HepG2 (cell line): ENCODE measurements around the gene CYB5A.

Experiments used
- CREB1 ChIP-seq, 2 experiments: fragments of 450-650 bp in 1 of 2; IDR thresholded peaks; 2 replicates each; pipeline ENCODE4 v1.6.1; 2016 to 2017; ENCODE audit warnings: control low read depth in 1 of 2, mild to moderate bottlenecking in 1 of 2, missing compliant biosample characterization in 1 of 2, missing genetic modification characterization in 1 of 2
- CTCF ChIP-seq: sonication (generic); formaldehyde crosslinking; IDR thresholded peaks from 2 replicates; pipeline ENCODE4 v1.5.0; 2020; ENCODE audit warnings: mild to moderate bottlenecking, missing genetic modification reagents, moderate library complexity
- HDAC2 ChIP-seq: sonication (generic); formaldehyde crosslinking; IDR thresholded peaks from 2 replicates; pipeline ENCODE4 v1.4.0; 2020; ENCODE audit warnings: missing genetic modification reagents
- HMGA1 ChIP-seq: sonication (generic); formaldehyde crosslinking; conservative IDR thresholded peaks from 2 replicates; pipeline ENCODE4 v1.4.0; 2020; ENCODE audit warnings: missing genetic modification reagents
- POLR2A ChIP-seq, 2 experiments: IDR thresholded peaks; 2 replicates each; pipeline ENCODE4 v1.6.1; 2011; ENCODE audit warnings: low read depth in 2 of 2, low read length in 2 of 2, mild to moderate bottlenecking in 1 of 2, moderate library complexity in 1 of 2; ENCODE audit not compliant: insufficient read depth in 1 of 2
- TCF7 ChIP-seq: sonication (generic); IDR thresholded peaks from 2 replicates; pipeline ENCODE4 v1.6.1; 2016; ENCODE audit warnings: antibody characterized with exemption, low read depth
- ZBTB33 ChIP-seq: sonication (generic); formaldehyde crosslinking; IDR thresholded peaks from 2 replicates; pipeline ENCODE4 v1.4.0; 2020; ENCODE audit warnings: missing genetic modification reagents
- ZNF10 ChIP-seq: sonication (generic); formaldehyde crosslinking; IDR thresholded peaks from 2 replicates; pipeline ENCODE4 v1.4.0; 2020; ENCODE audit warnings: mild to moderate bottlenecking, low read depth, missing genetic modification reagents, borderline replicate concordance

- no peak for TF ChIP-seq HMGA1 (CRISPR knock-in tag)
- no peak for TF ChIP-seq CTCF (CRISPR knock-in tag)
- TF ChIP-seq CREB1 (IDR thresholded peaks at IDR 0.05) = no peak
- TF ChIP-seq CREB1 (CRISPR knock-in tag; IDR thresholded peaks at IDR 0.05) = no peak
- no peak for TF ChIP-seq ZBTB33 (CRISPR knock-in tag)
- no peak for TF ChIP-seq ZNF10 (CRISPR knock-in tag)
- TF ChIP-seq TCF7 = no peak
- no peak for TF ChIP-seq HDAC2 (CRISPR knock-in tag)
- no peak for TF ChIP-seq POLR2A (IDR thresholded peaks at IDR 0.05; ENCODE audit: insufficient read depth in 1 of 2, low read depth in 2 of 2, low read length in 2 of 2)
Observed at GRCh38 chr18:74204526-74205152, 87.1 kb downstream of the CYB5A start.
